ENCODE results near the gene CIAO2A.

DNA sequence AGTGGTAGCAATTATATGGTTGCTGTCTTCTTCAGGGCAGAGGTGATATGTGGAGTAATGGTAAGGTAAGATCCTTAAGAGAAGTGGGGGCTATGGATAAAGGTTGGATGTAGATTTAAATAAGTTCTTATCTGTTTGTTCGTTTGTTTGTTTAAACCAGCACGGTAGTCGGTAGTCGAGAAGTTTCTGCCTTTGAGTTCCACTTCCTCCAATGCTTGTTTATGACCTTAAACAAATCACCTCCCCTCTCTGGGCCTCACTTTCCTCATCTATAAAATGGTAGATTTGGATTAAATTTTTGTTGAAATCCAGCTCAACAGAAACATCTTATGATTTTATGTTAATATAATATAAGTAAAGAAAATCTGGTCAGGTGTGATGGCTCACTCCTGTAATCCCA, 59.1 kb downstream of the CIAO2A start:
- TF ChIP-seq, protein P1, sequence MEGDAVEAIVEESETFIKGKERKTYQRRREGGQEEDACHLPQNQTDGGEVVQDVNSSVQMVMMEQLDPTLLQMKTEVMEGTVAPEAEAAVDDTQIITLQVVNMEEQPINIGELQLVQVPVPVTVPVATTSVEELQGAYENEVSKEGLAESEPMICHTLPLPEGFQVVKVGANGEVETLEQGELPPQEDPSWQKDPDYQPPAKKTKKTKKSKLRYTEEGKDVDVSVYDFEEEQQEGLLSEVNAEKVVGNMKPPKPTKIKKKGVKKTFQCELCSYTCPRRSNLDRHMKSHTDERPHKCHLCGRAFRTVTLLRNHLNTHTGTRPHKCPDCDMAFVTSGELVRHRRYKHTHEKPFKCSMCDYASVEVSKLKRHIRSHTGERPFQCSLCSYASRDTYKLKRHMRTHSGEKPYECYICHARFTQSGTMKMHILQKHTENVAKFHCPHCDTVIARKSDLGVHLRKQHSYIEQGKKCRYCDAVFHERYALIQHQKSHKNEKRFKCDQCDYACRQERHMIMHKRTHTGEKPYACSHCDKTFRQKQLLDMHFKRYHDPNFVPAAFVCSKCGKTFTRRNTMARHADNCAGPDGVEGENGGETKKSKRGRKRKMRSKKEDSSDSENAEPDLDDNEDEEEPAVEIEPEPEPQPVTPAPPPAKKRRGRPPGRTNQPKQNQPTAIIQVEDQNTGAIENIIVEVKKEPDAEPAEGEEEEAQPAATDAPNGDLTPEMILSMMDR (optimal IDR thresholded peaks at IDR 0.05 in 1 of 3, IDR thresholded peaks at IDR 0.05 in 1 of 3, conservative IDR thresholded peaks at IDR 0.05 in 1 of 3; ENCODE audit: extremely low read depth in 1 of 3, insufficient read depth in 2 of 3, low read length in 3 of 3): no peak
- no peak for TF ChIP-seq EZH2 (IDR thresholded peaks at IDR 0.05; ENCODE audit: low read length)

Data from keratinocyte (primary cell).